ENCODE data around the gene PARM1.
"Not testable (repeated sequence)": the region's sequence is repeated elsewhere in the genome, so short reads cannot be mapped to it uniquely, and the experiment has no call there.

The PARM1 gene

DNA sequence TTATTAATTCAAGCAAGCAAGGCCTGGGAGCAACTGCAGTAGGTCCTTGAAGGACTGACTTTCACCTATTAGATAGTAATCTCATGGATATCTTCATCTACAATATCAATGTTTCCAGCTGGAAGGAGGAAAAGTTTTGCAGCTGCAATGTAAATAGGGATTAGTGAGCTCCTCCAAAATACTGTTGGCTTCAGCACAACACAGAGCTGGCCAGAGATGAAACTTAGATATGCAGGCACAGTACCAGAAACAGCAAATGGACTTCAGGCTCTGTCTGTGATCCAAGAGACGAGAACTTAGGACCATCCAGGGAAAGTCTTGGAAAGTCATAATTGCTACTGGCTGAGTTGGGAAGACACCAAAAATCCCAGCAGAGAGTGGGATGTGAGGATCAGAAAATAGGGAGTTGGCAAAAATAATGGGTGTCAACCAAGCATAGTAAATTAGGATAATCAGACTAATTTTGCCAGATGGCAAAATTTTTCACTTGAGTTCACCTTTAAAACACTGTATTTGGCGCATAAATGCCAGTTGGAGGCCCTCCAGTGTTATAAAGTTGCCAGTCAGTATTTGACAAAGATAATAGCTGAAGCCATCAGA, 57.5 kb downstream of the PARM1 start:
- H3K36me3 ChIP-seq (ENCODE audit: insufficient read depth, low read length), result no peaks in the 10 kb centered on the region
- H3K4me3 ChIP-seq (ENCODE audit: low read depth in 1 of 2, low read length in 2 of 2), result no peak overlapping the region
- H3K9ac ChIP-seq (ENCODE audit: low read length), result no peak overlapping the region
- peaks cover 6% of the 10 kb centered on the region for H3K4me1 ChIP-seq (ENCODE audit: insufficient read depth, low read length)
- H3K27me3 ChIP-seq (ENCODE audit: control insufficient read depth in 1 of 2, insufficient read depth in 2 of 2, low read length in 2 of 2), result no peaks in the 10 kb centered on the region
- no peak overlapping the region for H3K27ac ChIP-seq (ENCODE audit: low read depth, low read length)
- H3K9me3 ChIP-seq (ENCODE audit: low read length), result no peaks in the 10 kb centered on the region

GRCh38 chr4:74994436-74994835, 61.5 kb downstream of the PARM1 start:
- not testable (repeated sequence) for H3K9ac ChIP-seq (ENCODE audit: low read length); H3K4me1 ChIP-seq (ENCODE audit: insufficient read depth, low read length); H3K9me3 ChIP-seq (ENCODE audit: low read length); H3K27ac ChIP-seq (ENCODE audit: low read depth, low read length); H3K36me3 ChIP-seq (ENCODE audit: insufficient read depth, low read length); H3K4me3 ChIP-seq (ENCODE audit: low read depth in 1 of 2, low read length in 2 of 2); H3K27me3 ChIP-seq (ENCODE audit: control insufficient read depth in 1 of 2, insufficient read depth in 2 of 2, low read length in 2 of 2)

GRCh38 chr4:74996996-74997395, 64.1 kb downstream of the PARM1 start:
- H3K4me3 ChIP-seq (ENCODE audit: low read depth in 1 of 2, low read length in 2 of 2), result no peak overlapping the region
- no peak overlapping the region for H3K9ac ChIP-seq (ENCODE audit: low read length)
- H3K4me1 ChIP-seq (ENCODE audit: insufficient read depth, low read length), result no peaks in the 10 kb centered on the region
- H3K36me3 ChIP-seq (ENCODE audit: insufficient read depth, low read length), result no peaks in the 10 kb centered on the region
- no peak overlapping the region for H3K27ac ChIP-seq (ENCODE audit: low read depth, low read length)
- no peaks in the 10 kb centered on the region for H3K9me3 ChIP-seq (ENCODE audit: low read length)
- no peaks in the 10 kb centered on the region for H3K27me3 ChIP-seq (ENCODE audit: control insufficient read depth in 1 of 2, insufficient read depth in 2 of 2, low read length in 2 of 2)

DNA sequence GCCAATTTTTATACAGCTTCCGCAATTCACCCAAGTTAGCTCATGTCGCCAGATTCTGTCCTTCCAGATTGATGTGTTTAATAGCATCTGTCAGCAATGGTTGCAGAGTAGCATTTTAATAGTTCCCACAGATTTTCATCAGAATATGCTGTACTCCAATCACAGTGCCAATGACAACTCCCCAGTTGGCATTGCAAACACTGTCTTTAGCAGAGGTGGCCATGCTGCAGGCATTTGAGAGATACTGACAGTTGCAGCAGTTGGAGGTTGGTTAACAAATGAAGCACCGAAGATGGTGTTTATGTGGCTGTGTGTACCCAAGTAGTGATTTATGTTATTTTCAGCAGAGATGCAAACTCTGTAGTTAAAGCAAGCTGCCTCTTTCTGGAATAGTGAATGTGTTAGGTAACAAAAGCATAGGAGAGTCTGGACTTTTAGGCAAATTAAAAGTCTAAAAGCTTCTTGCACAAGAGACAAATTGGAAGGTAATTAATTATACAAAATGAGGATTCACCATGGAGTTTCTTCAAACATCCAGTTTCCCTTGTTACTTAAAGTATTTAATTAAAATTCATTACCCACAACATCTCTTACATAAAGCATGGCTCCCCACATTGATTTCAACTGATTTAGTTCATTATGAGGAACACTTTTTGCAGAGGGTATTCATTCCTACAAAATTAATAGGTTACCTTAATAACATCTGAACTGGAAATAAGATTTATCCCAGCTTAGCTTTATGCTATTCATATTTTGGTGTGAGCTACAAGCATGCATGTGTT, 65.2 kb downstream of the PARM1 start:
- Histone ChIP-seq H3K27me3 (ENCODE audit: control insufficient read depth in 1 of 2, insufficient read depth in 2 of 2, low read length in 2 of 2) (no peaks in the 10 kb centered on the region), H3K4me3 (ENCODE audit: low read depth in 1 of 2, low read length in 2 of 2) (no peak overlapping the region), H3K36me3 (ENCODE audit: insufficient read depth, low read length) (no peaks in the 10 kb centered on the region), H3K4me1 (ENCODE audit: insufficient read depth, low read length) (no peaks in the 10 kb centered on the region), H3K9ac (ENCODE audit: low read length) (no peak overlapping the region), H3K27ac (ENCODE audit: low read depth, low read length) (no peak overlapping the region), H3K9me3 (ENCODE audit: low read length) (no peaks in the 10 kb centered on the region)

DNA sequence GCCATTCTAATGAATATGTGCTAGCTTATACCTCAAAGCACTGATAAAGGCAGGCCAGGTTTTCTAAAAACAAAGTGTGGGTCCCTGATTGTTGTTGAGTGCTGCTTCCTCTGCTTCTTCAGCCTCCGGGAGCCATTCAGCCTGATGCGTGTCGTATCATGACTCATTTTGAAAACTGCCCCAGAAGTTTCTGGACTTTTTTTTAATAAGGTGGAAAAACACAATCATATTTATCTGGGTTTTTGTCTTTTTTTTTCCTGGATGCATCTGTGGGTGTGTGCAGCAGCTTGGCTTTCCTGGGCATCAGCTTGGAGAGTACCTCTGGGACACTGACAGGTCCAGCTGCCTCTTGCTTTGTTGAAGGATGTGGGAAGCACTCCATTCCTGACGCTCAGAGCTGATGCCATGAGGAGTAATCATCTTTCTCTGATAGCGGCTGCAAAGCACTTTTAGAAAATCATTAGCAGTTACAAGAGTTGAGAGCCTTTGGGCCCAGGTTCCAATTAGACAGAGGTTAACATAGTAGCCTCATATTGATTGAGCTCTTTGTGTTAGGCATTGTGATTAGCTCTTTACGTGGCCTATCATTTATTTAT, 66.9 kb downstream of the PARM1 start:
- H3K36me3 ChIP-seq (ENCODE audit: insufficient read depth, low read length), result no peaks in the 10 kb centered on the region
- no peak overlapping the region for H3K9ac ChIP-seq (ENCODE audit: low read length)
- H3K27me3 ChIP-seq (ENCODE audit: control insufficient read depth in 1 of 2, insufficient read depth in 2 of 2, low read length in 2 of 2), result no peaks in the 10 kb centered on the region
- H3K4me3 ChIP-seq (ENCODE audit: low read depth in 1 of 2, low read length in 2 of 2), result no peak overlapping the region
- no peaks in the 10 kb centered on the region for H3K9me3 ChIP-seq (ENCODE audit: low read length)
- no peak overlapping the region for H3K27ac ChIP-seq (ENCODE audit: low read depth, low read length)
- H3K4me1 ChIP-seq (ENCODE audit: insufficient read depth, low read length), result no peaks in the 10 kb centered on the region

- H3K27me3 ChIP-seq (ENCODE audit: control insufficient read depth in 1 of 2, insufficient read depth in 2 of 2, low read length in 2 of 2), result no peaks in the 10 kb centered on the region
- H3K9ac ChIP-seq (ENCODE audit: low read length), result no peak overlapping the region
- no peaks in the 10 kb centered on the region for H3K36me3 ChIP-seq (ENCODE audit: insufficient read depth, low read length)
Observed at GRCh38 chr4:75001871-75002270, 69.0 kb downstream of the PARM1 start.

DNA sequence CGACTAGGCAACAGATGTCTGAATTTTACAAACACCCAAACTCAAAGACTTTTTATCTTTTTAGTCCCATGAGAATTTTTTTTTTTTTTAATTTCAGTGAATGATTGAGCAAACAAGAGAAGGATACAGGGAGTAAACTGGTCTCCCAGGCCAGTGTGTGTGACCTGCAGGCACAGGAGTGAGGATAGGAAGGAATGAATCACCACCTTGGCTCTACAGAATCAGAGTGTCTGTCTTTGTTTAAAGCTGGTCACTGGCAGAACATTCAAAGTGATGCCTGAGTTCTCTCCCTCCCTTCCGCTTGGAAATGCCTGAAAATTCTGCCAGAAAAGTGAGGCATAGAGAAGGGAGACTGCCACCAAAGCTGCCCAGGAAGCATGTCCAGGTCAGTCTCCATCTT, 69.5 kb downstream of the PARM1 start:
- Histone ChIP-seq H3K9me3 (ENCODE audit: low read length) (no peaks in the 10 kb centered on the region), H3K27ac (ENCODE audit: low read depth, low read length) (no peak overlapping the region), H3K4me1 (ENCODE audit: insufficient read depth, low read length) (no peaks in the 10 kb centered on the region)

More at GRCh38 chr4:75001871-75002270, 69.0 kb downstream of the PARM1 start:
- H3K4me1 ChIP-seq (ENCODE audit: insufficient read depth, low read length), result no peaks in the 10 kb centered on the region
- no peak overlapping the region for H3K4me3 ChIP-seq (ENCODE audit: low read depth in 1 of 2, low read length in 2 of 2)
- no peaks in the 10 kb centered on the region for H3K9me3 ChIP-seq (ENCODE audit: low read length)
- H3K27ac ChIP-seq (ENCODE audit: low read depth, low read length), result no peak overlapping the region

GRCh38 chr4:75003979-75004378, 71.1 kb downstream of the PARM1 start:
- H3K9ac ChIP-seq (ENCODE audit: low read length), result no peak overlapping the region

More for the DNA sequence above, 69.5 kb downstream of the PARM1 start:
- no peak overlapping the region for H3K9ac ChIP-seq (ENCODE audit: low read length)
- H3K36me3 ChIP-seq (ENCODE audit: insufficient read depth, low read length), result no peaks in the 10 kb centered on the region
- no peaks in the 10 kb centered on the region for H3K27me3 ChIP-seq (ENCODE audit: control insufficient read depth in 1 of 2, insufficient read depth in 2 of 2, low read length in 2 of 2)
- H3K4me3 ChIP-seq (ENCODE audit: low read depth in 1 of 2, low read length in 2 of 2), result no peak overlapping the region

GRCh38 chr4:75004755-75005668, 72.1 kb downstream of the PARM1 start:
- Histone ChIP-seq H3K27ac (ENCODE audit: low read depth, low read length) (no peak overlapping the region), H3K4me3 (ENCODE audit: low read depth in 1 of 2, low read length in 2 of 2) (no peak overlapping the region), H3K9ac (ENCODE audit: low read length) (no peak overlapping the region), H3K9me3 (ENCODE audit: low read length) (no peaks in the 10 kb centered on the region), H3K27me3 (ENCODE audit: control insufficient read depth in 1 of 2, insufficient read depth in 2 of 2, low read length in 2 of 2) (no peaks in the 10 kb centered on the region), H3K36me3 (ENCODE audit: insufficient read depth, low read length) (no peaks in the 10 kb centered on the region), H3K4me1 (ENCODE audit: insufficient read depth, low read length) (no peaks in the 10 kb centered on the region)

More at GRCh38 chr4:75003979-75004378, 71.1 kb downstream of the PARM1 start:
- Histone ChIP-seq H3K9me3 (ENCODE audit: low read length) (no peaks in the 10 kb centered on the region), H3K36me3 (ENCODE audit: insufficient read depth, low read length) (no peaks in the 10 kb centered on the region), H3K27me3 (ENCODE audit: control insufficient read depth in 1 of 2, insufficient read depth in 2 of 2, low read length in 2 of 2) (no peaks in the 10 kb centered on the region), H3K27ac (ENCODE audit: low read depth, low read length) (no peak overlapping the region), H3K4me1 (ENCODE audit: insufficient read depth, low read length) (no peaks in the 10 kb centered on the region), H3K4me3 (ENCODE audit: low read depth in 1 of 2, low read length in 2 of 2) (no peak overlapping the region)

DNA sequence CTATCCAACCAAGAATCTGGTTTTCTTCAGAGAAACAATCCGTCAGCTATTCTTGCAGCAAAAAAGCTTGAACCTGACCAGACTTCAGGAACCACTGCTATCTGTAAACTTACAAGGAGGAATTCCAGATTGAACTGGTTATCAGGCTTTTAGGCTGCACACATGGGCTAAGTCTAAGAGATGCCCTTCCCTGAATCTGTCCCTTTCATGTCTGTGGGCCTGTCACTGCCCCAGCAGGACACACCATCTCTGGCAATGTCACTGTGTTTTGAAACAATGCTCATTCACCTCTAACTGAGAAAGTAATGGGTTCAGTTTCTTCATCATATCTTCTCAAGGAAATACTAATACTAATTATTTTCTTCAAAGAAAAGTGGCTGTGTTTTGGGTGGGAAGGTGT, 72.8 kb downstream of the PARM1 start:
- Histone ChIP-seq H3K9ac (ENCODE audit: low read length) (no peak overlapping the region), H3K4me3 (ENCODE audit: low read depth in 1 of 2, low read length in 2 of 2) (no peak overlapping the region), H3K4me1 (ENCODE audit: insufficient read depth, low read length) (no peaks in the 10 kb centered on the region), H3K9me3 (ENCODE audit: low read length) (no peaks in the 10 kb centered on the region), H3K27me3 (ENCODE audit: control insufficient read depth in 1 of 2, insufficient read depth in 2 of 2, low read length in 2 of 2) (no peaks in the 10 kb centered on the region), H3K36me3 (ENCODE audit: insufficient read depth, low read length) (no peaks in the 10 kb centered on the region), H3K27ac (ENCODE audit: low read depth, low read length) (no peak overlapping the region)

DNA sequence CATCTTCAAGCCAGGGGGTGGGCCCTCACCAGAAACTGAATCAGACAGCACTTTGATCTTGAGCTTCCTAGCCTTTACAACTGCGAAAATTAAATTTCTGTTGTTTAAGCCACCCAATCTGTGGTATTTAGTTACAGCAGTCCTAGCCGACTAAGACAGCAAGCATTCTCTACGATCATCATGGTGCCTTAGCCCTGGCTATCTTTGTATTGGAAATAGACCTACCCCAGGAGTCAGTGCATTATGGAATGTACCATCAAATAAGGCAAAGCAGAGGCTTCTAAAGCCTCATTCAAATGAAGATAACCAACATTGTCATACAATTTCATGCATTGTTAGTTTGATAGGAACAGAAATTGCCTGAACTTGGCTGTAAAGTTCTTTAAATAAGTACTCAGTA, 75.0 kb downstream of the PARM1 start:
- Histone ChIP-seq H3K9ac (ENCODE audit: low read length) (no peak overlapping the region), H3K27me3 (ENCODE audit: control insufficient read depth in 1 of 2, insufficient read depth in 2 of 2, low read length in 2 of 2) (no peaks in the 10 kb centered on the region), H3K4me1 (ENCODE audit: insufficient read depth, low read length) (no peaks in the 10 kb centered on the region)

More for the DNA sequence above, 75.0 kb downstream of the PARM1 start:
- H3K36me3 ChIP-seq (ENCODE audit: insufficient read depth, low read length), result no peaks in the 10 kb centered on the region
- H3K27ac ChIP-seq (ENCODE audit: low read depth, low read length), result no peak overlapping the region
- H3K9me3 ChIP-seq (ENCODE audit: low read length), result no peaks in the 10 kb centered on the region
- no peak overlapping the region for H3K4me3 ChIP-seq (ENCODE audit: low read depth in 1 of 2, low read length in 2 of 2)

Measured in muscle layer of colon (tissue), 2 donors.